Anterior cingulate cortex (tissue), 58 donors: ENCODE data around the gene SPDEF.

ENCODE experiments used
- DNase-seq, 58 donors: peaks; one replicate each; lab custom pipeline; 2025; lab: John Stamatoyannopoulos, UW

The SPDEF gene

GRCh38 chr6:34565722-34566137 lies 9.6 kb upstream of the SPDEF start:
- DNase-seq: no peak

GRCh38 chr6:34564181-34564580 lies 8.1 kb upstream of the SPDEF start:
- DNase-seq: no peak

GRCh38 chr6:34563513-34563870 lies 7.4 kb upstream of the SPDEF start:
- DNase-seq: no peak

- no peak for DNase-seq
Observed at GRCh38 chr6:34562861-34563512, 6.9 kb upstream of the SPDEF start.

GRCh38 chr6:34562350-34562749 lies 6.2 kb upstream of the SPDEF start:
- DNase-seq: no peak

- no peak for DNase-seq
Observed at GRCh38 chr6:34561227-34561530, 5.0 kb upstream of the SPDEF start.

GRCh38 chr6:34560366-34561226 lies 4.5 kb upstream of the SPDEF start:
- DNase-seq: peak in 1 of 58 donors; percentile 45

GRCh38 chr6:34559651-34560365 lies 3.7 kb upstream of the SPDEF start:
- no peak for DNase-seq

GRCh38 chr6:34558172-34558714 lies 2.1 kb upstream of the SPDEF start:
- DNase-seq: no peak

GRCh38 chr6:34557228-34557627 lies 1.1 kb upstream of the SPDEF start:
- no peak for DNase-seq

GRCh38 chr6:34556493-34556892 lies 364 bp upstream of the SPDEF start:
- no peak for DNase-seq

- no peak for DNase-seq
Observed at GRCh38 chr6:34555328-34555727, 801 bp downstream of the SPDEF start.

GRCh38 chr6:34555007-34555322 lies 1.2 kb downstream of the SPDEF start:
- DNase-seq: no peak

- DNase-seq: no peak
Observed at GRCh38 chr6:34554291-34555006, 1.7 kb downstream of the SPDEF start.

GRCh38 chr6:34553750-34554149 lies 2.4 kb downstream of the SPDEF start:
- no peak for DNase-seq

- DNase-seq: no peak
Observed at GRCh38 chr6:34553146-34553545, 3.0 kb downstream of the SPDEF start.

- no peak for DNase-seq
Observed at GRCh38 chr6:34552620-34553019, 3.5 kb downstream of the SPDEF start.

GRCh38 chr6:34551720-34552119 lies 4.4 kb downstream of the SPDEF start:
- DNase-seq: no peak

GRCh38 chr6:34549804-34550202 lies 6.3 kb downstream of the SPDEF start:
- no peak for DNase-seq

GRCh38 chr6:34549026-34549803 lies 6.9 kb downstream of the SPDEF start:
- DNase-seq: no peak
